Left renal cortex interstitium (tissue), 4 donors: Measurements from ENCODE around the gene CLTRN. TPM values are rescaled to one million over a fixed set of nuclear protein-coding genes. Genes with fewer than 3 reads are reported as not detected.

ENCODE experiments used
- DNase-seq, 4 donors: peaks; one replicate each; pipeline ENCODE4 v3.0.0-alpha.2; 2013; ENCODE audit warnings: low read depth in 4 of 4, low spot score in 2 of 4, missing footprints in 1 of 4
- polyA plus RNA-seq, 4 donors: library from polyadenylated mRNA; unstranded; fragments of 120-200 nt; gene quantifications; one replicate each; pipeline ENCODE4 v1.2.1, GENCODE V29; 2013; ENCODE audit not compliant: insufficient read length in 4 of 4

CLTRN gene
- polyA plus RNA-seq, 4 donors = 19.3 to 23.2 (median 20.4) TPM

GRCh38 chrX:15594371-15594770, 70.2 kb downstream of the CLTRN start:
- DNase-seq = no peak

DNA sequence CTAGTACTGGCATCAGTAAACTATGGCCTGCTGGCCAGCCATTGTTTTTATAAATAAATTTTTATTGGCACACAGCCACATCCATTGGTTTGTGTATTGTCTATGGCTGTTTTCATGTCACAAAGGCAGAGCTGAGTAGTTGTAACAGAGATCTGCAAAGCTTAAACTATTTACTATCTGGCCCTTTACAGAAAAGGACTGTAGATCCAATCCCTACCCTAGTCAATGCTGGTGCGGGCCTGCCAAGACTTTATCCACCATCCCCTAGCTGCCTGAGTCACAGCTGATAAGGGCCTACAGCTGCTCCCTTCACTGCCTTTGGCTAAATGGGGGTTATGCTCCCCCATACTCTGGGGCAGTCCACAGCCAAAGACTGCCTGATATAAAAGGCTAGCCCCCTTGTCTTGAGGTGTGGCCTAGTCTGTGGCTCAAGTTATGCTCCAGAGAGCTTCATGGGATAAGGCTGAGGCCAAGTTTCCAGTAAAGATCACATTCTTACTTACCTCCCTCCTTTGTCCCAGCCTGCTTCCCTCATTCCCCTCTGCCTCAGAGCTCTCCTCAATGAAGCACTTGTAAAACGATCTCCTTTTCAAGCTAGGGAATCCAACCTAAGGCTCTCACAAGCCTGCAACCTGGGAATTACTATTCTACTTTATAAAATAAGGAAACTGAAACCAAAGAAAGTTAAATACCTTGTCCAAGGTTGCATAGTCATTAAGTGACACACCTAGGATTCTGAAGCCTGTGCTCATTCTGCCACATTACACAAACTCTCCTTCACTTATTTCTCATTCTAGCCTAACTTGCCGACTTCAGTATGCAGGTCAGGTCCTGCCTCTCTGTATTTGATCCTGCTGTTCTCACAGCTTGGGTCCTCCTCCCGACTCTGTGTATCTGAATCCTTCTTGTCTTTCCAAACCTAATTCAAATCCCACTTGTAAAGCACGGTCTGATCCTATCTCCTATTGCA, 84.5 kb downstream of the CLTRN start:
- no peak for DNase-seq

Other genes with a start within 250 kb of the CLTRN start
- 1 to 10 TPM; 3.3 to 5.6 (median 4.5) TPM for gene PIR, start 171.5 kb downstream of the CLTRN start, polyA plus RNA-seq
- gene BMX, start 164.0 kb downstream of the CLTRN start, polyA plus RNA-seq = under 1 TPM; 0.29 to 0.45 (median 0.37) TPM
- gene ACE2, start 63.8 kb downstream of the CLTRN start, polyA plus RNA-seq = 10 to 100 TPM; 29.4 to 58.0 (median 51.3) TPM
- gene CA5B, start 73.5 kb upstream of the CLTRN start, polyA plus RNA-seq = 10 to 100 TPM in 2 of 4 donors, 1 to 10 TPM in 2; 6.0 to 11.0 (median 9.0) TPM
- gene ZRSR2, start 125.7 kb upstream of the CLTRN start, polyA plus RNA-seq = 10 to 100 TPM; 12.3 to 19.9 (median 16.3) TPM
- gene AP1S2, start 190.0 kb upstream of the CLTRN start, polyA plus RNA-seq = 10 to 100 TPM; 48.3 to 57.7 (median 53.5) TPM